Raji (cell line): ENCODE data around the gene CYB5R3.

ENCODE experiments used
- POLR2A ChIP-seq: IDR thresholded peaks from 2 replicates; pipeline ENCODE4 v1.6.1; 2011; ENCODE audit warnings: low read depth, low read length, control low read depth; ENCODE audit not compliant: insufficient read depth

Gene CYB5R3

DNA sequence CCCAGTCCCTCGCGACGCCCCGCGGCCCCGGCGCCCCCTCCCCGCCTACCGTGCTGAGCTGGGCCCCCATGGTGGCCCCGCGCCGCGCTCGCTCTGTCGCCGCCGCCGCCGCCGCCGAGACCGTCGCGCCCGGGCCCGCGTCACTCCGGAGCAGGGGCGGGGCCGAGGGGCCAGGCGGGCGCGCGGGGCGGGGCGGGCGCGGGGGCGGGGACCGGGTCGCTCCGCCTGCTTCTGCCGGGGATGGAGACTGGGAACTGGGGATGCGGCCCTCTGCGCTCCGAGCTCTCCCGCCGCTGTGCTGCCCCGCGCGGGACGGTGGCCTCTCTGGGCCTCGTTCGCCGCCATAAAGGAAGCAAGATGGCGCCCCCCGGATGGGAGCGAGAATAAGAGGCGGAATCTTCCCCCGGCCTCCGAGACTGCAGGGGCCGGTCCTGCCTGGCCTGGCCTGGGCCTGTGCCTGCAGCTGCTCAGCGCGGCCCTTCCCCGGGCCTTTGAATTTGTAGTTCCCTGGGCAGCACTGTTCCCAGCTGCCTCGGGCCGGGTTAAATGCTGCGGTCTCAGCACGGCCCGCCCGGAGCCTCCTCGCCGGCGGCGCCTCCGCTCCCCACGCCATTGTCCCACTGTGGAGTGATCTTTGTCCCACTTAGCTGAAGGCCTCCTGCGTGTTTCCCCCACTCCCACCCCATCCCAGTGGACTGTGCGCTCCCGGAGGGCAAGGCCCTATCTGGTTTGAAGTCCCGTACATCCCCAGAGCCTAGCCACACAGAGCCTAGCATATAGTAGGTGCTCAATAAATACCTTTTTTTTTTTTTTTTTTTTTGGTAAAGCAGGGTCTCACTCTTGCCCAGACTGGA, at the start of gene CYB5R3:
TSS of gene CYB5R3 (minus strand) at position 147 of the 854 bp plus-strand sequence. CDS start at position 70, 77 bp downstream.
- peak; percentile 67 for TF ChIP-seq POLR2A

DNA sequence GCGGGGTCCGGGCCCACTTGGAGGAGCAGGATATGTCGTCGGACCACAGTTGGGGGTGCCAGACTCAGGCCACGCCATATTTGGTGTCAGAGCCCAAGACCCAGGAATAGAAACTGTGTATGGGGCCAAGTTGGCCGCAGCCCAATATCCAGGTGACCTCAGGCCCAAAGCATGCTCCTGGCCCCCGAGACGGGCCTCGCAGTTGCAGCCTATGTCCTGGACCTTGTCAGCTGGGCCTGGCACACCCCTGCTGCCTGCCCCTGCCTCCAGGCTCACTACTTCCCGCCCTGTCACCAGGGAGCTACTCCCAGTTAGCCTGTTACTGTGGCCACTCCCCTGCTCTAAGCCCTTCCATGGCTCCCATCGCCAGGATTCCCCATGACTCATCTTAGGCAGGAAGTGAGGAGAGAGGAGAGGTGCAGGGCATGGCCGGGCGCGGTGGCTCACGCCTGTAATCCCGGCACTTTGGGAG, 48.4 kb upstream of the CYB5R3 start:
- TF ChIP-seq POLR2A, result no peak

DNA sequence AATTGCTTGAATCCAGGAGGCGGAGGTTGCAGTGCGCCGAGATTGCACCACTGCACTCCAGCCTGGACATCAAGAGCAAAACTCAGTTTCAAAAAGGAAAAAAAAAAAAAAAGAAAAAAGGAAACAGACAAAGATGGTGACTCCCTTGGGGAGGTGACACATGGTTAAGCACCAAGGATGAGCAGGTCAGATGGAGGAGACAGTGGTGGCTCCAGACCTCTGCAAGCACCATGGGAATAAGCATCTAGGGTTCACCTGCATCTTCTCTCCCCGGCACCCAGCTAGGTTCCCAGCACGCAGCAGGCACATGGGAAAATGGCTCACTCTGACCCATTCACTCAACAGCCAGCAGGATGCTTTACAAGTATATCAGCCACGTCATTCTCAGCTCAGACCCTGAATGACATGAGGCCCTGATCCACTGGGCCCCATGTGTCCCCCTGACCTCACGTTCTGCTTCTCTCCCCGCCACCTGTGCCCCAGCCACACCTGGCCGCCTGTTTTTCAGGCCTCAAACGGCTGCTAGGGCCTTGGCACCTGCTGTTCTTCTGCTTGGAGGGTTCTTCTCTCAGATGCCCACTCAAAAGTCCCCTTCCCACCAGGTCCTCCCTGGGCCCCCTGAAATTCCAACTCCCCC, 47.3 kb upstream of the CYB5R3 start:
- no peak for TF ChIP-seq POLR2A

DNA sequence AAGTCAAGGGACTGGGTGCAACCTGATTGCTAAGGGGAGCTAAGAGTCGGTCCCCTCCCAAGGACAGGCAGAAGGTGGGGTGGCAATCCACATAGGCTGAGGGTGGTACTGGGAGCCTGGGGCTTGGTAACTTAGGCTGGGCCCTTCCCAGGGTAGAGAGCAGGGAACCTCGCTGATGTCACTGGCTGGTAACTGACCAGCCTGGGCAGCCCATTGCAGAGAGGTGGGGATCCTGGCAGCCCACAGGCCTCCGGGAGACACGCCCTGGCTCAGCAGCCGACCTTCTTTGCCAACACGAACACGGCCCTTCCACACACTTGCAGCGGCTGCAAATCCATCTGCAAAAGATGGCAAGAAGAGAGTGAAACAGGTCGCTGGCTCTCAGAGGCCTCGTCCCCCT, 46.1 kb upstream of the CYB5R3 start:
- TF ChIP-seq POLR2A, result no peak

DNA sequence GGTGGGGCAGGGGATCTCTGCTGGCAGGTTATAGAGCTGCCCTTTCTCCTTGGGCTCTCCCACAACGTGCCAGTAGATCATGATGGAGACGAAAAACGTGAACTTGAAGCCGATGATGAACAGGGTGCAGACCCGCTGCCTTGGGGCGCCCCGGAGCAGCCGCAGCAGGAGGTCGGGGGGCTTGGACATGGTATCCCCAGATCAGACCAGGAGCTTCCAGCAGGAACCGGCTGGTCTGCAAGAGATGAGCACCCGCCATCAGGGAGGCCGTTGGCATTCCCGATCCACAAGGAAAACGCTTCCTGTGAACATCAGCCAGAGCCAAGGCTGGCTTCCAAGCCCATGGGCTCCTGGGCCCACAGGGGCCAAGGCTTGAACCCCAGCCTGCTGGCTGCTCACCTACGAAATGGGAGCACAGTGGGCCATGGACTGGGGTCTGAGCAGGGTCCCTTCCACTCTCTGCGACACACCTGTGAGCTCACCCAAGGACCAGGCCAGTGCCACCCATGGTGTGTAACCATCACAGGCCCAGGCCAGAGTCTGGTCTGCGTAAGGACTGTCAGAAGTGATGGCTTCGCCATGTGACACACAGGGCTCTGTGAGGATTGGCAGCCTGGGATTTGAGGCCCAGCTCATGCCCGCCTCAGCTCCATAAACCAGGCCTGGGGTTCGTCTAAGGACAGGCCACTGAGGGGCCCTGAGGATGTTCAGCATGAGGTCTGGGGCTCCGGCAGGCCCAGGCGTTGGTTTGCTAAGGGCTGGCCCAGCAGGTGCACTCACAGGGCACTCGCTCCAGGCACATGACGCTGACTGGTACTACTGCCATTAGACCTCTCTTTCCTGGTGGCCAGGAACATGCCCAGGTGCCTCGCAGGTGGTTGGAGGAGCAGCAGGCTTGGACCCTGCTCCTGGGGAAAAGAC, 44.8 kb upstream of the CYB5R3 start:
- no peak for TF ChIP-seq POLR2A

DNA sequence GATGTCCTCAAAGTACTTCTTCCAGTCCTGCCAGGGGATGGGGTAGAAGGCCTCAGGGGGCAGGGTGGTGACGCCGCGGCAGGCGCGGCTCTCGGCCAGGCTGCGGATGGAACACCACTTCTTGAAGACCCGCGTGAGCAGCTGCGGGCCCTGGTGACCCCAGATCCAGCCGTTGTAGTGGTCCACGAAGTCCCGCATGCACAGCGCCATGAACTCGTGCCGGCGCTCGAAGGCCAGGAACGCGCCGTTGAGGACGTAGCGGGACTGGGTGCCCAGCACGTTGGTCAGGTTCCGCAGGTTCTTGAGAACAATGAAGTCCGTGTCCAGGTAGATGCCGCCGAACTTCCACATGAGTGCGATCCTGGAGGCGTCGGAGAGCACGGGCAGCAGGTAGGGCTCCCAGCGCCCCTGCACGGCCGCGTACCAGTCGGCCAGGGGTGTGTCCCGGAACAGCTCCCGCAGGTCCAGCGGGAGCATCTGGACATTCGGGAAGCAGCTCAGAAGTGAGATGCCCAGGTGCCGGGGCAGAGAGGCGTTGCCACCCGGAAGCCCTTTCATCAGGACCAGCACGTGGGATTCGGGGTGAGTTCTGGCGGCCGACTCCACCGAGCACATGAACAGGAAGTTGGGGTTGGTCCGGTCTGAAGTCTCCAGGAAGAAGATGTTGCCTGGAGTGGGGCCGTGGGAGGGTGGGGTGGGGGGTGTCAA, 44.0 kb upstream of the CYB5R3 start:
- TF ChIP-seq POLR2A, result no peak

DNA sequence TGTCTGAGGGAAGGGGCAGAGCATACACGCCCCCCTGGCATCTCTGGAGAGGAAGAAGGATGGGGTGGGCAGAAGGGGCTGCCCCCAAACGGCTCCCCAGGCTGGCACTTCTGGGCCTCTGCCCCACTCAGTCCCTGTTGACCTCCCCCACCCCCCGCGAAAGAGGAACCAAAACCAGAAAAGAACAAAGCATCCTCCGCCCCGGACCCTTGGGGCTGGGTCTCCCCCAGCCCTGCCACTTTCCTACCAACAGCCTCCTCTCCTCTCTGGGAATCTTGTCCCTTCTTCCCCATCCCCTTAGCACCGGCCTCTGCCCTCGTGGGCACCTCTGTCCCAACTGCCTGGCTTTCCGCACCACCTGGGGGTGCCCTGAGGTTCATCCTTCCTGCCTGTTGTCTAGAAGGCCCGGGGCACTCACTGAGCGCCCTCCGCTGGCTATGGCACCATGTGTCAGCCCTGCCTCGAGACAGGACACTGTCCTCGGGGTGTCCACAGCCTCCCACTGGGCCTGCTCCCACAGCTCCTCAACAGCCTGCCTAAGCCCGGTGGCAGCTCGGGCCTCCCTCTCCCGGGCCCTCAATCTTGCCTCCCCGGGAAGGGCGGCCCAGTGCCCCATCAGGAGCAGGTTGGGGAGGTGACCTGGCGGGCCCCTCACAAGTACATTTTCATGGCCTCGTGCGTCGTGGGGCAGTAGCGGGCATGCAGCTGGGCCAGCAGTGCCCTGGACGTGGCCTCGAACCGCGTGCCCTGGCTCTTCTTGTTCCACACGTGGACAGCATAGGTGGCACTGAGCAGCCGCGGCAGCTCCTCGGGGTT, 43.3 kb upstream of the CYB5R3 start:
- no peak for TF ChIP-seq POLR2A

DNA sequence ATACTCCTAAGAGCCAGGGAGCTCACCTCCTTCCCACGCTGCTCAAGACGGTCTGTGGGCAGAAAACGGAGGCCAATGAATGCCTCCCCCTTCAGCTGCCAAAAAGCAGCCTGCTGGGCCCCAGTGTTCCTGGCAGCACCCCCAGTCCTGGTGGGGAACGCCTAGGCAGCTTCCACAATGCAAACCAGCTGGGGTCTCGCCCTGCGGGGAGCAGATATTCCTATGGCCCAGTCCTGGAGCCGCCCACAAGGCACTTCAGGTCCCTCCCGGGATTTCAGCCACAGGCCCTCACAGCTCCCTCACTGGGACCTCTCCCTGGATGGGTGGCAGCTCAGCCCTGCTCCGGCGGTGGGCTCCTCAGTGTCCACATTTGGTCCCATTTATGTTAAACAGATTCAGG, 42.2 kb upstream of the CYB5R3 start:
- TF ChIP-seq POLR2A, result no peak

DNA sequence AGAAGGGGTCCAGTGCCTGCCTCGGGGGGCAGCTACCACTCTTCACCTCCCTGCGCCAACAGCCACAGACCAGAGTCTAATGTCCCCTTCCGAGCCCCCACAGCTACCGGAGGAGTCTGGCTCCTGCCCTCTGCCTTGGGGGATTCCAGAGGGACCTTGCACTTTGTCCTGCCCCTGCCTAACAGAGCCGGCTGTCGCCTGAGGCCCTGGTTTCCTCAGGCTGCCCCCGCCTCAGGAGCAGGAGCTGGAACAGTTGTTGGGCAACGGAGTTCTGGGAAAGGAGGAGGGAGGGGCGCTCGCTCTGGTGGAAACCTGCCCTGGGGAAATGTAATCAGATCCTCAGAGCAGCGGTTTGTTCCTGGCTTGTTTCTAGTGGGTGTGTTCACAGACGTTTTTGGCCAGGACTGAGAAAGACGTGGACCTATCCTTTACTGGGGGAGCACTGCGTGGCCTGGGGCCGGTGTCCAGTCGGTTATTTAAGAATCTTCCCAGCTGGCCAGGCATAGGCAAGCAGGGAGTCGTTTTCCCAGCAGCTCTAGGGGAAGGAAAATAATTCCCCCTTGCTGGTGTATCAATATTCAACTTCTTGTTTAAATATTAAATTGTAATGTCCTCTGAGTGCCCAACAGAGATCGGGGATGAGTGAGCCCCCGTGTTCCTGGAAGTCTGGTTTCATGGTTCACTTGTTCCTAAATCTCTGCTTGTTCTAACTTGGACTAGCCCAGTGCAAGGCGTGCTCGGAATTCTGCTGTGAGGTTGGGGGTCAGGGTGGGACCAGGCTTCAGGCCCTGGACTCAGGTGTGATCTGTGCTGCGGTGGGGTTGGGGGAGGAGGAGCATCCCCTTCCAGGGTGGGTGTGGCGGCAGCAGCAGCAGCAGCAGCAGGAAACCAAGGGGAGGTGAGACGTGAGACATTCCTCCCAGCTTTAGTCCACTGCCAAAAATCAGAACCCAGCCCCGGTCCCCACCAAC, 39.3 kb upstream of the CYB5R3 start:
- TF ChIP-seq POLR2A, result no peak

DNA sequence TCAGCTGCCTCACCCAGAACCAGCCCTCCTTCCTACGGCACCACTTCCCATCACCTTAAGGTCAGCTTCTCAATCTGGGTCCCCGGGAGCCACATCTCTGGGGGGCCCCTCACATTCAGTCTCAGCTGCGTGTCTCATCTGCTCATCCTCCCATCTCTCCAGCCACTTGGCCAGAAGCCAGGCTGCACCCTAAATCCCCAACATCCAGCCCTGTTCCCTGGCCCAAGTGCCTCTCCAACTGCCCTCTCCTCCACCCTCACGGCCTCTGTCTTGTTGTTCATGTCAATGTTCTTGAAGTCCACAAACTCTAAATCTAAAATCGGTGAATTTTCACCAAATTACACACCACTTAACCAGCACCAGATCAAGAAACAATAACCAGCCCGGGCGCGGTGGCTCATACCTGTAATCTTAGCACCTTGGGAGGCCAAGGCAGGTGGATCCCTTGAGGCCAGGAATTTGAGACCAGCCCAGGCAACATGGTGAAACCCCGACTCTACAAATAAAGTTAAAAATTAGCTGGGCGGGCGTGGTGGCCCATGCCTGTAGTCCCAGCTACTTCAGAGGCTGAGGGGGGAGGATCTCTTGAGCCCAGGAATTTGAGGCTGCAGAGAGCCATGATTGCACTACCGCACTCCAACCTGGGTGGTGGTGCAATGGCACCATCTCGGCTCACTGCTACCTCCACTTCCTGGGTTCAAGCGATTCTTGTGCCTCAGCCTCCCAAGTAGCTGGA, 37.7 kb upstream of the CYB5R3 start:
- no peak for TF ChIP-seq POLR2A

DNA sequence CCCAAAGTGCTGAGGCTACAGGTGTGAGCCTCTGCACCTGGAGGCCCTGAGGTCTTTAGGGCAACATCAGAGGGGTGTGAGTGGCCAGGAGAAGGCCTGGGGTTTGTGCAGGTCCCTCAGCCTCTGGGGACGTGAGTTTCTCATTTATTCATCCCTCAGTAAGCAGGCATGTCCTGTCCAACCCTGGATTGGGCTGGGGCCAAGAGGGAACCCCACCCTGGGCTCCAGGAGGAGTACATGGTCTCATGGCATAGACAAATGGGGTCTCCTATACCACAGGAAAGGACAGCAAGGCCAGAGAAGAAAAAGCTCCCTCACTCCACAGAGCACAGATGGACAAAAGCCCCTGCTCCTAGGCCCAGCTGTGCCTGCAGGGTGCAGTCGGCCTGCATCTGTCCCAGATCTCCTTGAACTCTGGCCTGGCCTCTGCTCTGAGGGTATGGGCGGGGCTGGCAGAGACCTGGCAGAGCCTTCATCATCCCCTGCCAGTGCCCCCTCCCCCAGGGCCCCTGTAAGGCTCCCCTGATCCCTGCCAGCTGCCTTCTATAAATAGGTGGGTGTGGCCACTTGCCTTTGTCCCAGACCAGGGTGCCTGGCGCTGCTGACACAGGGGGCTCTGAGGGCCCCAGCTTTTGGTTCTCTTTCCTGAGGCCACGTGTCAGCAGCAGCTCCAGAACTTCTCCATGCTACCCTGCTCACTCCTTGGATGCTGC, 36.9 kb upstream of the CYB5R3 start:
- TF ChIP-seq POLR2A, result no peak
